HG03442 (cell line): ENCODE results near the gene RASGRP3.

ENCODE experiments used
- ATAC-seq: cut with Tn5 transposase; IDR thresholded peaks from one replicate; pipeline ENCODE4 v1.9.1; 2021; ENCODE audit warnings: mild to moderate bottlenecking, moderate library complexity; ENCODE audit not compliant: unreplicated experiment

The RASGRP3 gene

GRCh38 chr2:33573657-33574056, 97.2 kb downstream of the RASGRP3 start:
- no peak for ATAC-seq

DNA sequence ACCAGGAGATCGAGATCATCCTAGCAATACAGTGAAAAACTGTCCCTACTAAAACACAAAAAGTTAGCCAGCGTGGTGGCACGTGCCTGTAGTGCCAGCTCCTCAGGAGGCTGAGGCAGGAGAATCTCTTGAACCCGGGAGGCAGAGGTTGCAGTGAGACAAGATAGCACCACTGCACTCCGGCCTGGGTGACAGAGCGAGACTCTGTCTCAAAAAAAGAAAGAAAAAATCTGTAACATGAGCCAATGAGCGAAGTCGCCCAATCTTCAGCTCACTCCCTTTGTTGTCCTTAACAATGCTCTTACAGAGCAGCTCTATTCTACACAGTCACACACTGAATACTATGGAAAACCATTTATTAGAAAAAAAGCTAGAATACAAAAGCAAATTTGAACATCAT, 100.6 kb downstream of the RASGRP3 start:
- no peak for ATAC-seq

GRCh38 chr2:33577668-33578067, 101.2 kb downstream of the RASGRP3 start:
- no peak for ATAC-seq

DNA sequence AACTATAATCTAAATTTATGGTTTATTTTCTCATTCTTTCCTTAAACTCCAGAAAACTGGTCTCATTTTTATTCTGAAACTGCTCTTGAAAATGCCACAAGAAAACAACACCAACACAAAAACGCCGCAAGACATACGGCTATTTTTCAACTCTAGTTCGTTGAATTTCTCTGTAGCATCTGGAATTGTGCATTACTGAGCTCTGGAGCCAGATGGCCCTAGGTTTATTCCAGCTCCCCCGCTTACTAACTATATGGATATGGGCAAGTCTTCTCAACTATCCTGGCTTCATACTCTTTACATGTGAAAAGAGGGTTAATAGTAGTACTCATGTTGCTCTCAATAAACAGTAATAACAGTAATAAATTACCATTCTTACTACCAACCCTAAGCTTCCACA, 102.8 kb downstream of the RASGRP3 start:
- no peak for ATAC-seq

DNA sequence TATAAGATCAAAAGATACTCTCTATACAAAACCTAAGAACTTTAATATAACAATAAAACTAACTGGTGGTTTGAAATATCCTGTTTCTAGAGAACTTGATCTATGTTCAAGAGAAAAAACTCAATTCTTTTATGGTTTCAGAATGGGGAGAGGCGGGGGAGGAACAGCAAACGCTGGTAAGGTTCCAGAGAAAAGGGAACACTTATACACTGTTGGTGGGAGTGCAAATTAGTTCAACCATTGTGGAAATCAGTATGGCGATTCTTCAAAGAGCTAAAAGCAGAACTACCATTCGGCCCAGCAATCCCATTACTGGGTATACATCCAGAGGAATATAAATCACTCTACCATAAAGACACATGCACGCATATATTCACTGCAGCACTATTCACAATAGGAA, 105.4 kb downstream of the RASGRP3 start:
- ATAC-seq = no peak

DNA sequence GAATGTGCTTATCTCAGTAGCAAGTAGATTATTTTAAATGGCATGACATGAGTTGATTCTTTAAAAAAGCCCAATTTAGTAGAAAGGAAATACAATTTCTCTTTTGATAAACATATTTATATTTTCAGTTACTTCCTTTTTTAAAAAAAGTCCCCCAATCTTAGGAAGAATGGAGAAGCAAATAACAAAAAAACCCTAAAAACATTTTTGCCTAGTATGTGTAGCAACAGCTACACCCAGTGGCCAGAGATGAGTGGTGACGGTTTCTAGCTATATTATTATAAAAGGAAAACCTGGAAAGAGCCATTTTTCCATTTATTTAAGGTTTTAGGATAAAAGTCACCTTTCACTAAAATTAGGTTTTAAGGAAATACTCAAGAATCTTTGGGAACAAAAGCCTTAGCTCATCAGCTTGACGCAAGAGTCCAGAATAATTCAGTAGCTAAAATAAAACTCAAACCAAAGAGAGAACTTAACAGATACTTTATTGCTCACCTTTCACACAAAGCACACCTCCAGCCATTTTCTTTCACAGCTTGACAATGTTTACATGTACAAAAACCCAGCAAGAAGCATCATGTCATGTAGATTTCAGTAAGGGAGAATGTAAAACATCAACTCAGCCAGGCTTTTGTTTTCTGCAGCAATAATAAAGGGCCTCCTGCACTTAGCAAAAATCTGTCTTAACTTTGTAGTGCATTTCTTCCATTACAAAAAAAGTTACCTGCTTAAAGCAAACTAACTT, 106.9 kb downstream of the RASGRP3 start:
- ATAC-seq = peak; percentile 70

GRCh38 chr2:33586766-33587165, 110.3 kb downstream of the RASGRP3 start:
- ATAC-seq = no peak

DNA sequence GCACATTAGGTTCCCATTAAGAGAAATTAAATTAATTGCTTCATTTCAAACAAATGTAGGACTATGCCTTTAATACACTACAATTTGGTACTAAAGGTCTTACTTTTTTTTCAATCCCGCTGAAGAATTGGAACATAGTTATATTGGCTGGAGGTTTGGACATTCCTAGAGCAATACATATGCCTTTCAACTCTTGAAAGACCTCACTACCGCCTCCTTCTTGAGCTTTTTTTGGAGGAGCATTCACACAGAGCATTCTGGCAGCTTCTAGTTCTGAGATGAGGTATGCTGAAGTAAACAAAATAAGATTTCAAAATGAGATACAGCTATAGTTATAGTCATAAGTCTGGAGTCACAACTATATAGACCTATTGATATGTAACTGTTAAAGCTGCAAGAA, 111.8 kb downstream of the RASGRP3 start:
- ATAC-seq = no peak

- no peak for ATAC-seq
These were observed 113.0 kb downstream of the RASGRP3 start for GRCh38 chr2:33589444-33589843.

GRCh38 chr2:33595385-33595784, 118.9 kb downstream of the RASGRP3 start:
- ATAC-seq = no peak

GRCh38 chr2:33597026-33597425, 120.6 kb downstream of the RASGRP3 start:
- ATAC-seq = no peak

- peak; percentile 47 for ATAC-seq
These were observed 122.2 kb downstream of the RASGRP3 start for GRCh38 chr2:33598561-33599174.

GRCh38 chr2:33599175-33599942, 122.9 kb downstream of the RASGRP3 start, which contains the start of gene FAM98A:
TSS of gene FAM98A (minus strand) at chr2:33599299. CDS start at chr2:33599221, 78 bp downstream.
- peak; percentile 90 for ATAC-seq

DNA sequence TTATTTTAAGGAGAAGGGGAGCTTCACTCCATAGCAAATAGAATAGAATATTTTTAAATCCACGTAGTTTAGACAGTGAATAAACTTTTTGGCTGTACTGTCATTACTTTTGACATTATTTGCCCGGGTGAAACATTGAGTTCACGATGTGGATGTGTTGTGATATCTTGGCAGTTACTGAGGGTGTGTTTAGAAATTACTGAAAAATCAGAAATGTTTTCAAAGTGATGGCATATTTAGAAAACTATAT, 123.4 kb downstream of the RASGRP3 start:
- ATAC-seq = no peak

DNA sequence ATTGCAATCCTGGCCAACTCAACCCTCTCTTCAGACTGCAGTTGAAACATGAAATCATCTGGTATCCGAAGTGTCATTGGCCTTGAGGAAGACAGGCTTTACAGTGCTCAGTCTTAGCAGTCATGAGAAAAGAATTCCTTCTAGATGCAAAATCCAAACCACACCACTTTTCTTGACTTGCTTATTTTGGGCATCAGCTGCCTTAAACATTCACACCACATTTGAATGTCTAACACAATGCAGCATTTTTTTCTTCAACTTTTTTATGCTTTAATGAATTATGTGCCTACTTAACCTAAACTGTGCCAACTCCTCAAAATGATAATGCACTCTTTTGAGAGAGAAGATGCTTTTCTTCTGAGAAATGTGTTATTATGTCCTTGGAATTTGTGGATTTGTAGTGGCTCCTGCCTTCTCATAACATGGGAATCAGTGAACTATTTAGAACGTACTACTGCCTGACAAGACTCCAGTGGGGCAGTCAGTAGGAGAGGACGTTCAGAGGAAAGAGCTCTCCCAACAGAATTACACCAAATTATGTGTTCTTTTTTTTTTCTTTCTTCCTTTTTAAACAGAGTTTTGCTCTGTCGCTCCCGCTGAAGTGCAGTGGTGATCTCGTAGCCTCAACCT, 125.9 kb downstream of the RASGRP3 start:
- no peak for ATAC-seq

DNA sequence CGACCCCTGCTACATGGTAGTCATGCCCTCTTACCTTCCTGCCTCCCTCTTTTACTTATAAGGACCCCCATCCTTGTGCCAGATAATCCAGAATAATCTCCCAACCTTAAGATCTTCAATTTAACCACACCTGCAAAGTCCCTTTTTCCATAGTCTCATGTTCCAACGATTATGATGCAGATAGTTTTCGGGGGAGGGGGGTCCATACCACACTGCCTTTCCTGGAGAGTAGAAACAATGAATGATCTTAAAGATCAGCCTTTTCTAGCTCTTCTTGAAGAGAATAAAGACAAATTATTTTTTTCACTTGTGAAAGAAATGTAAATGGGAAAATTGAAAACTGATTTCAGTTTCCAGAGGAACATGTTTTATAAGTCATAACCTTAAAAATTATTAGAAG, 127.0 kb downstream of the RASGRP3 start:
- ATAC-seq = no peak

- ATAC-seq = no peak
These were observed 128.6 kb downstream of the RASGRP3 start for GRCh38 chr2:33605056-33605455.

DNA sequence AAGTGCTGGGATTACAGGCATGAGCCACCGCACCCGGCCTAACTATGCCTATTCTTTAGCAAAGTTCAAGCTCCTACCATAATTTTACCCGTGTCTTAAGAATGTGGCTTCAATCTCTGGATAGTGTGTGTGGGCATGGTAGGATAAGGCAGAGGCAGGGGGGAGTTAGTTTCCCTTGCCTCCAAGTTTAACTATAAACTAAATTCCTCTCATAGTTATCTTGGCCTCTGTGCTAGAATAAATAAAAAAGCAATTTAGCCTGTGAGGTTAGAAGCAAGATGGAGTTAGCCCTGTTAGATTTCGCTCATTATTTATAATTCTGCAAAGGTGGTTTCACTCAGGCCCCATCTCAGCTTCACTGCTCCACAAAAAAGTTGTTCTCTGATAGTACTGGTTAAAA, 129.7 kb downstream of the RASGRP3 start:
- no peak for ATAC-seq

DNA sequence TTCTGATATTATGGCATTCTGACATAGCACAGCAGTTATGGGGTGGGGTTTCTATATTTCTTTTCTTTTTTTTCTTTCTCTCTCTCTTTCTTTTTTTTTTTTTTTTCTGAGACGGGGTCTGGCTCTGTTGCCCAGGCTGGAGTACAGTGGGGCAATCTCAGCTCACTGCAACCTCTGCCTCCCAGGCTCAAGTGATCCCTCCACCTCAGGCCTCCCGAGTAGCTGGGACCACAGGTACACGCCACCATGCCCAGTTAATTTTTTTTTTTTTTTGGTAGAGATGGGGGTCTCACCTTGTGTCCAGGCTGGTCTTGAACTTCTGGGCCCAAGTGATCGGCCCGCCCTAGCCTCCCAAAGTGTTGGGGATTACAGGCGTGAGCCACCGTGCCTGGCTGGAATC, 130.2 kb downstream of the RASGRP3 start:
- no peak for ATAC-seq

GRCh38 chr2:33607251-33607721, 130.8 kb downstream of the RASGRP3 start:
- ATAC-seq = no peak

DNA sequence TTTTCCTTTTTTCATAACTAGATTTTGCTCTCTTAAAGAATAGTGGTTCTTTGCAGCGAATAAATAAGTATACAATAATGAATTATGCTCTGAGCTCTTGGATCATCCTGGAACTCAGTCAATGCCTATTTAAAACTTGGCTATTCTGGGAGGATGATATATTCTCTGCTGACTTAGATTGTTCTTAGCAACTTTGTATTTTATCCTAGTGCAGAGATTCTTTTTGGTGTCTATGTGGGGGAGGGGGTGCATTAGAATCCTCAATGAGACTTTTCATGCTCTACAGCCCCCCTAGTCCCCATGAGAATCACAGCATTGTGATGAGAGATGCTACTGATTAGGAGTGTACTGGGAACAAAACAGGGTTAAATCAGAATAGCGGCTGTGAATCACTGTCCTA, 131.5 kb downstream of the RASGRP3 start:
- ATAC-seq = no peak

GRCh38 chr2:33614190-33614589, 137.7 kb downstream of the RASGRP3 start:
- no peak for ATAC-seq
